GM11168 (cell line): ENCODE data around the gene B4GALT5.
"Not testable (repeated sequence)": the region's sequence is repeated elsewhere in the genome, so short reads cannot be mapped to it uniquely, and the experiment has no call there.

Experiments
- in situ Hi-C: fragments of 300-500 bp; cut with MboI; formaldehyde crosslinking; loops from one replicate; pipeline ENCODE4 v1.12.0; 2022; ENCODE audit warnings: low sequenced_read_pairs; ENCODE audit not compliant: unreplicated experiment

Gene B4GALT5

DNA sequence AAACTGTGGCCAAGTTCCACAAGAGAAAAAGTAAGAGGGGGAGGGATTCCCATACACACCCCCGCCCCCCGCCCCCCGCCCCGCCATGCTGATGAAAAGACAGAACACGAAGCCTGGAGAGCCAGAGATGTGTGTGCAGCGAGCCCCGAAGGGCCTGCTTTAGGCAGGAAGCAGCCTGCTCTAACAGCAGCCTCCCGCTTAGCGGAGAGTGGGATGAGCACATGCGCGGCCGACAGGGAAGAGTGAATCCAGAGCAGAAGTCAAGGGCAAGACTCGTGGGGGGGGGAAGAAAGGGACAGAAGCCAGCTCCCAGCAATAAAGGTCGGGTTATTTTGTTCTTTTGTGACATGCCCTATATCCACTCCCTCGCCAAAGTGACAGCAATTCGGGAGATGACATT lies 78.5 kb downstream of the B4GALT5 start:
- in situ Hi-C loops: no loop called here

DNA sequence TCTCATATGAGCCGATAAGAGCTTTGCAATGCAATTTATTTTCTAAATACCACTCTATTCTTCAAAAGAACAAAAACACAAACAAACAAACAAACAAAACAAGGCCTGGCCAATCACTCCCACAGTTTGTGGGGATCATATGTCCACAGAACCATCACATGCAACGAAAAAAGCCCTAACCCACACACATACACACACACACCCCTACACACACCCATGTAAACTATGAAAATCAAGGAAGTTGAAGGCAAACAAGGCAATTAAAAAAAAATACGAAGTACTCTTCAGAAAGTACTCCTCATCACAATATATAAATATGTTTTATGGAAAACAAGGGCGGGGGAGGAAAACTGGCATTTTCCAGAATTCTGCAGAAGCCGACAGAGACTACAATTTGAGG lies 79.6 kb downstream of the B4GALT5 start:
- in situ Hi-C loops: no loop called here

DNA sequence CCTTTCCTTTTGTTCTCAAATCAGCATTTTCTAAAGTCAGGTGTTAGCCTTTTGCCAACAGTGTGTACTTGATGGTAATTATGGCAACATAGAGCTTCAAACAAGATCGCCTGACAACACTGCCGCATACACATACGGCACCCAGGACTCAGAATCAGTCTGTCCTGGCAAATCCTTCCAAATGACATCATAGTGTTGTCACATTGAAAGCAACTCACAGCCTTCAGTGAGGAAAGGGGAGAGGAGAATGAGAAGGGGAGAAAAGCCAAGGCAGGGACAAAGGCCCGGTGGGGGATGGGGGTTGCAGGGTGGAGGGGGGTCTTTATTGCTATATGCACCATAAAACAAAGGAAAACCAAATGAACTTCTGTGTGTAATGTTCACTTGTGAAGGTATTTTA lies 80.0 kb downstream of the B4GALT5 start:
- in situ Hi-C loops: no loop called here

DNA sequence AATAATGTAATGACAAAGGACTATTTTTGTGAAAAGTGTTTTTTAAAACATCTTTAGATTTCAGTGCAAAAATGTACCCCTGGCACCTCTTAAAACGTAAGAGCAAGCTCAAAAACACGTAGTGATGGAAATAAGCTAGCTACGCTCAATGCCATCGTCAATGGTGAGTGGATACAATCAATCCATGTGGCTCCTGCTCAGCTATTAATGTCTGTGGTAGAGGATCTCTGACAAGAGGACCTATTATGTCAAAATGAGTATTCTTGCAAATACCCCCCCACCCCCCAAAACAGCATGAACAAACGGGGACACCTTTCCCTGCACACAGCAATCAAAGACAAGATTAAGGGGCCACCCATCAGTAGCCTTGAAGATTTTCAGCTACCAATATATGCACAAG lies 80.7 kb downstream of the B4GALT5 start:
- in situ Hi-C loops: no loop called here

DNA sequence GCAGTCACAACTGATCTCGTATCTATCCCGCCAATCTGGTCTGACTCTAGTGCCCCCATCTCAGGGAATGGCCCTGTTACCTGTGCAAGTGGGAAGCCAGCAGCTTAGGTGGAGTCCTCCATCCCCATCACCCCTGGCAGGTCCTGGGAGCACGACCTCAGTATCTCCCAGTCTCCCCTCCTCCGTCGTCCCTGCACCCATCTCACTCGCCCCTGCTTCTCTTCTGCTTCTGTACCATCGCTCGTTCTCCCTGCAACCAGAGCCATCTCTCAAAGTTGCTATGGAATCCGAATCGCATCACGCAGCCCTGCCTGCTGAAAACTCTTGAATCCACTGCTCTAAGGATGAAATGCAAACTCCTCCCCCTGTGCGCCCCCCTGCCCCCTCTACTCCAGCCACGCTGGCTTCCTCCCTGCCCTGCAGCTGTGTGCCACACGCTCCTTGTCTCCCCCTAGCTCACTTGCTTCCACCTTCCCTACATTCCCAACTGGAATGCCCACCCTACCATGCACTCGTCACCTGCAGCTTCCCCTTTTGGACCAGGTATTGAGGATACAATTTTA lies 81.7 kb downstream of the B4GALT5 start:
- in situ Hi-C loops: no loop called here

DNA sequence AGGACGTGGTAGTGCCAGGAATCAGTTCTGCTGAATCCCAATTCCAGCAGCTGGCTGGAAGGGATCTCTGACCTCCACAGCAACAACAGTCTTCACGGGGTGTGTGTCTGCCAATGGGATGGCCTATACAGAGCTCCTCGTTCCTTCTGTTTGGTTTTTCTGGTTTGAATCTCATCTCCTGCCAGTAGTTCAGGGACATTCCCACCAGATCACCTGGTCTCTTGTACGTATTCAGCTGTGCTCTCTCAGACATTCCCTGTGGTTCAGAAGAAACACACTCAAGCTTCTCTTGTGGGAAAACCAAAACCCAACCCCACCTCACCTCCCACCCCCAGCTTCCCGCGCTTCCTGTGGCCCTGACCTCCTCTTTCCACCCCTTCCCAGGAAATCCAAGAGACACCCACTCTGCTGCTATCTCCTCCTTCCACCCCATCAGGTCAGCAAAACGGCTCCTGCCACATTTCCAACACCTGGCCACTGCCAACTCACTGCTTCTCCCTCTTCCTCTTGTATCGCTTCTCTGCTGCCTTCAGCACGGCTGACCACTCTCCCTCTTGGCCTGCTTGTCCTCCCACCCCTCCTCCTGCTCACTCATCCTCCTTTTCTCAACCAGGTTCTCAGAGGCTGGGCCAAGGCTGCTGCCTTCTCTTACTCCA lies 82.5 kb downstream of the B4GALT5 start:
- in situ Hi-C loops: no loop called here

DNA sequence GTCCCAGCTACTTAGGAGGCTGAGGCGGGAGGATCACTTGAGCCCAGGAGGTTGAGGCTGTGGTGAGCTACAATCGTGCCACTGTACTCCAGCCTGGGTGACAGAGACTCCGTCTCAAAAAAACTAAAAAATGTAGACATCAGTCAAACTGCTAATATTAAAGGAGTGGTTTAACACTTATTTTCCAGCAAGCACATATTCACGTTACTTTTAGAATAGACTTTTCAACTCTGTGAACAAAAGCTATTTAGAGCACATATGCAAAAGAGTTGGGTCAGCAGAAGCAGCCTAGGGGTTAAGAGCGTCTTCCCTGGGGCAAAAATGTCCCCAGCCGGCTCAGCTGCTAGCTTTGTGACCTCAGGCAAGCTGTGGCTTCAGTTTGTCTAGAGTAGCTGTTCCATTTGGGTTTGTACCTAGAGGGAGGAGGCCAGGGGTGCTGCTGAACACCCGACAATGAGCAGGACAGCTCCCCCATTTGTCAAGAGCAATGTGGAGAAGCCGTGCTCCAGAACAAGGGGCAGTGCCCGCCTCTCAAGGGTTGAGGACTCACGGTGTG lies 83.2 kb downstream of the B4GALT5 start:
- in situ Hi-C loops: no loop called here

DNA sequence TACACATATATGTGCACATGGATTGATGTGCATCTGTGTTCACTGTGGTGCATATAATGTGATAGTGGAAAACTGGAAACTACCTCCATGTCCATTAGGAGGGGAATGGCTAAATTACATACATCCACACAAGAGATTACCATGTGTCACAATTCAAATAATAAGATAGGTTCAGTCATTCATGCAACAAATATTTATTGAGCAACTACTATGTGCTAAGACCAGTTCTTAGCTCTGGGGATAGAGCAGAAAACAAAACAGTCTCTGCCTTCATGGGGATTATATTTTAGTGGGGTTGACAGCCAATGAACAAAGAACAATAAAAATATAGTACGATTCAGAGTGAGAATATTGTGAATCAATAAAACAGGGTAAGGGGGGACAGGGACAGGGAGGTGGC lies 84.1 kb downstream of the B4GALT5 start:
- in situ Hi-C loops: no loop called here

DNA sequence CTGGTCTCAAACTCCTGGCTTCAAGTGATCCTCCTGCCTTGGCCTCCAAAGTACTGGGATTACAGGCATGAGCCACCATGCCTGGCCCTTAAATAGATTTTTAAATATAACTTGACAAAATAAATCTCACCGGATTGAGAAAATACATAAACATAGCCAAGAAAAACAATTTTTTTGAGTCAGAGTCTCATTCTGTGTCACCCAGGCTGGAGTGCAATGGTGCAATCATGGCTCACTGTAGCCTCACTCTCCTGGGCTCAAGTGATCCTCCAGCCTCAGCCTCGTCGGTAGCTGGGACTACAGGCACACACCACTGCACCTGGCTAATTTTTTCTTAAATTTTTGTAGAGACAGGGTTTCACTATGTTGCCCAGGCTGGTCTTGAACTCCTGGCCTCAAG lies 85.4 kb downstream of the B4GALT5 start:
- in situ Hi-C loops: not testable (repeated sequence)

DNA sequence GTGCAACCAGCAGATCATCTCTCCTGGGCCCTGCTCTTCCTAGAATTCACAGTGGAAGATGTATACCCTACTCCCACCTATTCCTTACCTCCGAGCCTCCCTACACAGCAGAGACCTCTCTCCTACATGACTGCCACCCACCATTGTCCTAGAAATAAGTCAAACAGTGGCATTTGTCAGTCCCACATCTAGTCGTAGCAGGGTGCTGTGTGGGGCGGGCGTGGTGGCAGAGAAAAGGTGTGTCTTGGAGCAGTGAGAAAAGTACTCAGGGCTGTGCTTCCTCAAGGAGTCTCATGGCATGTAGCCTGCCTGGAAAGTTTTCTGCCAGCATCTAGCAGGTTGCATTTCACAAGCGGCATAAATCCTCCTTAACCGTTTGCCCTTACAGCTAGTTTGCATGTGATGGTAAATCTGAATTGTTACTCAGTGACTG lies 86.3 kb downstream of the B4GALT5 start:
- in situ Hi-C loops: no loop called here

DNA sequence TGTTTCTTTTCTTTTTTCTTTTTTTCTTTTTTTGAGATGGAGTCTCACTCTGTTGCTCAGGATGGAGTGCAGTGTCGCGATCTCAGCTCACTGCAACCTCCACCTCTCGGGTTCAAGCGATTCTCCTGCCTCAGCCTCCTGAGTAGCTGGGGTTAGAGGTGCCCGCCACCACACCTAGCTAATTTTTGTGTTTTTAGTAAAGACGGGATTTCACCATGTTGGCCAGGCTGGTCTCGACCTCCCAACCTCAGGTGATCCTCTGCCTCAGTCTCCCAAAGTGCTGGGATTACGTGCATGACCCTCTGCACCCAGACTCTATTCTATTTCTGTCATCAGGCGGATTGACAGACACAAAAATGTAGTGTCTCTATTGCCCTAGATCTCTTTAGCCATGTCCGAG lies 88.7 kb downstream of the B4GALT5 start:
- in situ Hi-C loops: not testable (repeated sequence)

DNA sequence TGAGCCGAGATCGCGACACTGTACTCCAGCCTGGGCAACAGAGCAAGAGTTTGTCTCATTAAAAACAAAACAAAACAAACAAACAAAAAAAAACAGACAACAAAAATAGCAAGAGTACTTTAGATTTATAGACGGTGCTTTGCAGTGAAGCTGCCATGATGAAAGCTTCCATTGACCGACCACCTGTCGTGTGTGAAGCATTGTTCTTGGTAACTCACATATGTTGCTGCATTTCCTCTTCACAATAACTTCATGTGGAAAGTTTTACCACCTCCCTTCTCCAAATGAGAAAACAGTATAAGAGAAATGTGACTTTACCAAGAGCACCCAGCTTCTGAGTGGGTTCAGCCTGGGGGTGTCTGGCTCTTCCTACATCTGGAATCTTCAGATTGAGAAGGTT lies 89.4 kb downstream of the B4GALT5 start:
- in situ Hi-C loops: no loop called here

DNA sequence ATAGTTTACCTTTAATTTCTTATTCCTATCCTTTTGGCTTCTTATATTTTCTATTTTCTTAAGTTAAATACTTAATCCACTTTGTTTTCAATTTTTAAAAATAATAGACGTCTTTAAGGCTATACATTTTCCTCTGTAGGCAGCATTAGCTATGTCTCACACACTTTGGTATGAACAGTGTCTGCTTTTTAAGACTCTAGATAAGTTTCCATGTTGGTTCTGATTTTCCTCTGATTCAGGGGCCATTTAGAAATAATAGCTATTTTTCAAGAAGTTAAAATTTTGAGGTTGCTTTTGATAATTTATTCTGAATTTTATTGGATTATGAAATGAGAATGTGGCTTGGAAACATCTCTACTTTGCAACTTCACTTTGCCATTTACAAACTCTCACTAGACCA lies 91.4 kb downstream of the B4GALT5 start:
- in situ Hi-C loops: no loop called here

DNA sequence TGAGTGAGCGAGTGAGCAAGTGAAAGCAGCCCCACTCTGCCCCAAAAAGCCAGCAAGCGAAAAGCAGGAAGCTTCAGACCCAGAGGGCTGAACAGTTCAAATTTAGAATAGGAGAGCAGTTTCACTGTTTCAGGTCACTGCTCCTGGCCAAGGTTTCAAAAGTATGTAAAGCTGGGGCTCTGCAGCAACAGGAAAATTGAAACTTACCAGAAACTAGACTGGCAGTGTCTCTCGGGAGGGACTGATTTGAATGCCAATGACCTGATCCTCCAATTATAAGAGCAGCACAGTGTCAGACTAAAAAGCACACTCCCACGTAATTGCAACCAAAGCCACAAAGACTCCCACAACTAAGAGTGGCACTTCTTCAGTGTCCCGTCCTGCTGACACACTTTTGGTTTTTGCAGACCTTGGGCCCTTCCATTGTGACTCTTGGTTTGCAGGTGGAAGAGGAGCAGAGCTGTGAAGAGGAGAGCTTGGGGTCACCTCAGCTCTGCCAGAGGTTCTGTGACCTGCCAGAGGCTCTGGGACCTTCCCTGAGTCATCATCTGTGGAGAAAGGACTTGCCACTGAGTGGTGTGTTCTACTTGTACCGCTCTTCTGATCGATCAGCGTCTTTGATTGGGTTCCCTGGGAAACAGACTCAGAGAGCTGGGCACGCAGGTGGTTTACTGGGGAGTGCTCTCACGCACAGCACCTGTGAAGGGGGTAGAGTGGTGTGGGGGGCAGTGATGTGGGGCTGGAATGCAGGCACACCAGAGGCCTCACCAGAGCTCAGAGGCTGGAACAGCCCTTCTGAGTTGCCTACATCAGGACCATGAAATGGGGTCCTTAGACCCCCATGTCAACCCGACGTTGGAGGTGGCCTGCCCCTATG lies 93.1 kb downstream of the B4GALT5 start:
- in situ Hi-C loops: no loop called here

DNA sequence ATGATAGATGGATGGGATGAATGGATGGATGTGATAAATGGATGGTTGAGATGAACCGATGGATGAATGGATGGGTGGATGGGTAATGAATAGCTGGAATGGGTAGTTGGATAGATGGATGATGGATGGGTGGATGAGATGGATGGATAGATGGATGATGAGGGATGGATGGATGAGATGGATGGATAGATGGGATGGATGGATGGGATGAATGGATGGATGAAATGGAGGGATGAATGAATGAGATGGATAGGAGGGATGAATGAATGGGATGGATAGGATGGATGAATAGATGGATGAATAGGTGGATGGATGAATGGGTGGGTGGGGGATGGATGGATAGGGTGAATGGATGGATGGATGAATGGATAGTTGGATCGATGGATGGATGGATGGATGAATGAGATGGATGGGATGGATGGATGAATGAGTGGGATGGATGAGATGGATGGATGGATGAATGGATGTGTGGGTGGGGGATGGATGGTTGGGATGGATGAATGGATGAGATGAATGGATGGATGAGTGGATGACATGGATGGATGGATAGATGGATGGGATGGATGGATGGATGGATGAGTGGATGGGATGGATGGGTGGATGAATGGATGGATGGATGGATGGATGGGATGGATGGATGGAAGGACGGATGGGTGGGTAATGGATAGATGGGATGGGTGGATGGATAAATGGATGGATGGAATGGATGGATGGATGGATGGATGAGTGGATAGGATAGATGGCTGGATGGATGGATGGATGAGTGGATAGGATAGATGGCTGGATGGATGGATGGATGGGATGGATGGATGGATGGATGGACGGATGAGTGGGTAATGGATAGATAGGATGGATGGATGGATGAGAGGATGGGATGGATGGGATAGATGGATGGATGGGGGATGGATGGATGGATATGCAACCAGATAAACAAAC lies 94.3 kb downstream of the B4GALT5 start:
- in situ Hi-C loops: loop anchor here (10.0 kb wide), 1 partner anchor 225 kb away; no protein-coding TSS in a partner anchor

DNA sequence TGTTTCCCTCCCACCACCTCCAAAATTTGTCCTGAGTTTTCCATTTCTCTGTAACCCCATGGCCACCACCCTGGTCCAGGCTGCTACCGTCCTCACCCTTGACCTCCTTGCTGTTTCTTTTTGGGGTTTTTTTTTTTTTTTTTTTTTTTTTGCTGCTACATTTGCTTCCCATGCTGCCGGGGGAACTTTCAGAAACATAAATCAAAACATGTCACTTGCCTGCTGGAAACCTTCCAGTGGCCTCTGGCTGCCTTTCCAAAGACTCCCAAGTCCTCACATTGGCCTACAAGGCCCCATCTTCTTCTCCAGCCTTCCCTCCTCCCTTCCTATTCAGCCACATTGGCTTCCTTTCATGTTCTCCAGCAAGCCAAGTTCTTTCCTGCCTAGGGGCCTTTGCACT lies 95.4 kb downstream of the B4GALT5 start:
- in situ Hi-C loops: loop anchor here (10.0 kb wide), 1 partner anchor 227 kb away; no protein-coding TSS in a partner anchor

DNA sequence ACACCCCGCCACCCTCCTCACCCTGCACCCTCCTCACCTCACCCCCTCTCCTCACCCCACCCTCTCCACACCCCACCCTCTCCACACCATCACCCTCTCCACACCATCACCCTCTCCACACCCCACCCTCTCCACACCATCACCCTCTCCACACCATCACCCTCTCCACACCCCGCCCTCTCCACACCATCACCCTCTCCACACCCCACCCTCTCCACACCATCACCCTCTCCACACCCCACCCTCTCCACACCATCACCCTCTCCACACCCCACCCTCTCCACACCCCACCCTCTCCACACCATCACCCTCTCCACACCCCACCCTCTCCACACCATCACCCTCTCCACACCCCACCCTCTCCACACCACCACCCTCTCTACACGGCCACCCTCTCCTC lies 96.3 kb downstream of the B4GALT5 start:
- in situ Hi-C loops: loop anchor here (10.0 kb wide), 1 partner anchor 227 kb away; no protein-coding TSS in a partner anchor

DNA sequence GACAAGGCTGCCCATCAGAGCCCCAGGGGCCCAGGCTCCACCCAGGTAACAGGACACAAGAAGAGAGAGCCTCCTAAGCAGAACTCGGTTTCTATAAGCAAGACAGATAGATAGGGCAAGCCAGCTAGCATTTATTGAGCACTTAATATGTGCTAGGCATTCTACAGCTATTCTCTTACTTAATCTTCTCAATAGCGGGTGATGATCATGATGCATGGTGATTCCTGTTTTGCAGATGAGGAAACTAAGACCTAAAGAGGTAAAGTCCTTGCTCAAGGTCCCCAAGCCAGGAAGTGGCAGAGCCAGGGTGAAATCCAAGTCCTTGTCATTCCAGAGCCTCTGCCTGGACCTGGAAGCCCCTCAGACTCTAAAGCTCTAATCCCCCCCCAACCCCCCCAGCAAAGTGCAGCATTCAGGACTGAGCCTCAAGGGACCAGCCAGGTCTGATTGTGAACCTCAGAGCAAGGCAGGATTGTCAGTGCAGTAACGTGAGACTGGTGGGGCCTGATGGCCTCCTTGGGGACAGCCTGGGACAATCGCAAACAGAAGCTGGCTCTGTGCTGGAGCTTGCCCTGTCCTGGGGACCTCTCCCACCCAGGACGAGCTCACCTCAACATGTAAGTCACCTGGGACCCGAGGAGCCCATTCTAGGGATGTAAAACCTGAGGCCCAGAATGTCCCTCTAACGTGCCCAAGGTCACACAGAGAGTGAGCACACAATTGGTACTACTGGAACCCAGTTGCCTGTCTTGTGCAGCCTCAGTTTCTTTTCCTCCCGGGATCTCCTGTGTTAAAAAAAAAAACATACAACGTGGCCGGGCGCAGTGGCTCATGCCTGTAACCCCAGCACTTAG lies 97.3 kb downstream of the B4GALT5 start:
- in situ Hi-C loops: loop anchor here (10.0 kb wide), 1 partner anchor 228 kb away; no protein-coding TSS in a partner anchor
